Measurements from ENCODE around the gene NPBWR2.

The NPBWR2 gene

GRCh38 chr20:64106981-64107735 lies at the start of gene NPBWR2:
TSS of gene NPBWR2 (minus strand) at chr20:64107565. CDS start at chr20:64106831, 734 bp downstream.
- no peak for DNase-seq (ENCODE audit: low spot score)

- DNase-seq (ENCODE audit: low spot score): no peak
Observed at GRCh38 chr20:64156136-64156885, 48.9 kb upstream of the NPBWR2 start.

GRCh38 chr20:64155258-64156135 lies 48.1 kb upstream of the NPBWR2 start:
- DNase-seq (ENCODE audit: low spot score): no peak

- DNase-seq (ENCODE audit: low spot score): no peak
Observed at GRCh38 chr20:64154590-64155257, 47.4 kb upstream of the NPBWR2 start.

GRCh38 chr20:64153861-64154589 lies 46.7 kb upstream of the NPBWR2 start:
- no peak for DNase-seq (ENCODE audit: low spot score)

- DNase-seq (ENCODE audit: low spot score): no peak
Observed at GRCh38 chr20:64153410-64153809, 46.0 kb upstream of the NPBWR2 start.

- no peak for DNase-seq (ENCODE audit: low spot score)
Observed at GRCh38 chr20:64152906-64153305, 45.5 kb upstream of the NPBWR2 start.

- DNase-seq (ENCODE audit: low spot score): no peak
Observed at GRCh38 chr20:64151633-64152530, 44.5 kb upstream of the NPBWR2 start.

- DNase-seq (ENCODE audit: low spot score): no peak
Observed at GRCh38 chr20:64150756-64151632, 43.6 kb upstream of the NPBWR2 start.

- DNase-seq (ENCODE audit: low spot score): no peak
Observed at GRCh38 chr20:64149809-64150560, 42.6 kb upstream of the NPBWR2 start.

- DNase-seq (ENCODE audit: low spot score): no peak
Observed at GRCh38 chr20:64149141-64149540, 41.8 kb upstream of the NPBWR2 start.

- no peak for DNase-seq (ENCODE audit: low spot score)
Observed at GRCh38 chr20:64148581-64148980, 41.2 kb upstream of the NPBWR2 start.

- DNase-seq (ENCODE audit: low spot score): no peak
Observed at GRCh38 chr20:64146936-64147477, 39.6 kb upstream of the NPBWR2 start.

GRCh38 chr20:64146301-64146935 lies 39.1 kb upstream of the NPBWR2 start:
- no peak for DNase-seq (ENCODE audit: low spot score)

GRCh38 chr20:64145458-64146300 lies 38.3 kb upstream of the NPBWR2 start:
- DNase-seq (ENCODE audit: low spot score): no peak

- DNase-seq (ENCODE audit: low spot score): no peak
Observed at GRCh38 chr20:64144144-64144912, 37.0 kb upstream of the NPBWR2 start.

Data from AG08396 (cell line).